Left lung (tissue), 10 donors: ENCODE results near the gene COQ8A. TPM values are rescaled to one million over a fixed set of nuclear protein-coding genes. Genes with fewer than 3 reads are reported as not detected.
A peak's percentile ranks its signal among the peaks of the same experiment; 100 is the strongest.
"Not testable (repeated sequence)": the region's sequence is repeated elsewhere in the genome, so short reads cannot be mapped to it uniquely, and the experiment has no call there.

ENCODE experiments used
- ATAC-seq: fragments of 200-7000 bp; cut with Tn5 transposase; one replicate; pipeline ENCODE4 v1.9.1; 2020; ENCODE audit warnings: moderate library complexity
- DNase-seq, 4 donors: peaks; one replicate each; pipeline ENCODE4 v3.0.0-alpha.2; 2013 to 2020
- H3K27ac ChIP-seq, 2 donors: fragments of 200-600 bp; sonication (generic) in 1 of 2; one replicate each; pipeline versions ENCODE4 v1.5.0 to v1.8.0; 2020 to 2021
- H3K27me3 ChIP-seq, 2 donors: fragments of 200-600 bp; sonication (generic) in 1 of 2; one replicate each; pipeline versions ENCODE4 v1.5.0 to v1.8.0; 2020 to 2021
- H3K36me3 ChIP-seq, 2 donors: fragments of 200-600 bp; sonication (generic) in 1 of 2; one replicate each; pipeline versions ENCODE4 v1.5.0 to v1.8.0; 2020 to 2021
- H3K4me1 ChIP-seq, 2 donors: fragments of 200-600 bp; one replicate each; pipeline ENCODE4 v1.8.0; 2021
- H3K4me3 ChIP-seq, 2 donors: fragments of 200-600 bp; sonication (generic) in 1 of 2; one replicate each; pipeline versions ENCODE4 v1.5.0 to v1.8.0; 2020 to 2021; ENCODE audit warnings: mild to moderate bottlenecking in 1 of 2
- H3K9me3 ChIP-seq, 2 donors: fragments of 200-600 bp; sonication (generic) in 1 of 2; one replicate each; pipeline versions ENCODE4 v1.5.0 to v1.8.0; 2020 to 2021
- CTCF ChIP-seq, 2 donors: fragments of 200-600 bp; sonication (generic) in 1 of 2; IDR thresholded peaks; one replicate each; pipeline versions ENCODE4 v1.5.0 to v1.8.0; 2021; ENCODE audit warnings: antibody characterized with exemption in 2 of 2
- intact Hi-C, 2 donors: fragments of 100-400 bp; cut with DNase I; formaldehyde crosslinking; loops; one replicate each; pipeline versions ENCODE4 v1.11.2 to v1.14.2; 2022
- polyA plus RNA-seq, 6 donors: library from polyadenylated mRNA; unstranded; fragments of 120-200 nt; gene quantifications; one replicate each; pipeline ENCODE4 v1.2.1, GENCODE V29; 2013; ENCODE audit not compliant: insufficient read length in 6 of 6
- total RNA-seq, 2 donors: library from RNA; stranded (reverse); fragmentation: NEBNext Ultra II Directional; extraction: Animal tissue kit (Norgen Biotek cat#: 25700); gene quantifications; one replicate each; pipeline ENCODE4 v1.2.1, GENCODE V29; 2021
- donor health status: DM: no; HTN: yes; CAD: no.
- donor health status: DM: no; HTN: no; CAD: no.

Gene COQ8A
- total and polyA plus RNA-seq, 8 donors: 14.5 to 41.5 (median 32.2) TPM

GRCh38 chr1:226953175-226953800 is 13.2 kb downstream of the COQ8A start:
- Histone ChIP-seq H3K9me3 (no peaks in the 10 kb centered on the region), H3K4me3 (no peak overlapping the region), H3K27ac (no peak overlapping the region), H3K36me3 (no peaks in the 10 kb centered on the region), H3K27me3 (no peaks in the 10 kb centered on the region), H3K4me1 (peaks cover 0 to 8% of the 10 kb centered on the region in 2 donors)
- DNase-seq (no peak), ATAC-seq (no peak)
- TF ChIP-seq CTCF (IDR thresholded peaks at IDR 0.05): no peak
- intact Hi-C loops: no loop called here

- Histone ChIP-seq H3K9me3 (no peaks in the 10 kb centered on the region), H3K4me3 (no peak overlapping the region), H3K27ac (no peak overlapping the region), H3K4me1 (peaks cover 0 to 8% of the 10 kb centered on the region in 2 donors), H3K27me3 (no peaks in the 10 kb centered on the region), H3K36me3 (no peaks in the 10 kb centered on the region)
- ATAC-seq (peak; percentile 77), DNase-seq (no peak)
- no peak for TF ChIP-seq CTCF (IDR thresholded peaks at IDR 0.05)
- intact Hi-C loops: no loop called here
Measured at GRCh38 chr1:226954337-226954736, 14.2 kb downstream of the COQ8A start.

GRCh38 chr1:226954777-226955176 is 14.7 kb downstream of the COQ8A start:
- ATAC-seq (no peak), DNase-seq (no peak)
- TF ChIP-seq CTCF (IDR thresholded peaks at IDR 0.05): no peak
- Histone ChIP-seq H3K27ac (no peak overlapping the region), H3K4me3 (no peak overlapping the region), H3K4me1 (peaks cover 0 to 8% of the 10 kb centered on the region in 2 donors), H3K9me3 (no peaks in the 10 kb centered on the region), H3K27me3 (no peaks in the 10 kb centered on the region), H3K36me3 (no peaks in the 10 kb centered on the region)
- intact Hi-C loops: no loop called here

GRCh38 chr1:226955857-226956256 is 15.8 kb downstream of the COQ8A start:
- not testable (repeated sequence) for H3K36me3 ChIP-seq, DNase-seq, H3K27ac ChIP-seq

GRCh38 chr1:226956942-226957713 is 17.0 kb downstream of the COQ8A start:
- peaks cover 0 to 8% of the 10 kb centered on the region in 2 donors for H3K4me1 ChIP-seq
- H3K27me3 ChIP-seq: no peaks in the 10 kb centered on the region
- ATAC-seq: no peak
- H3K9me3 ChIP-seq: no peaks in the 10 kb centered on the region
- no peak for DNase-seq
- H3K36me3 ChIP-seq: no peaks in the 10 kb centered on the region
- no peak overlapping the region for H3K4me3 ChIP-seq
- no peak overlapping the region for H3K27ac ChIP-seq
- TF ChIP-seq CTCF (IDR thresholded peaks at IDR 0.05): no peak
- intact Hi-C loops: no loop called here

More at GRCh38 chr1:226955857-226956256, 15.8 kb downstream of the COQ8A start:
- intact Hi-C loops, H3K4me3 ChIP-seq, H3K27me3 ChIP-seq, H3K4me1 ChIP-seq, ATAC-seq, H3K9me3 ChIP-seq: not testable (repeated sequence)
